ENCODE results near the gene SH3D21.

DNA sequence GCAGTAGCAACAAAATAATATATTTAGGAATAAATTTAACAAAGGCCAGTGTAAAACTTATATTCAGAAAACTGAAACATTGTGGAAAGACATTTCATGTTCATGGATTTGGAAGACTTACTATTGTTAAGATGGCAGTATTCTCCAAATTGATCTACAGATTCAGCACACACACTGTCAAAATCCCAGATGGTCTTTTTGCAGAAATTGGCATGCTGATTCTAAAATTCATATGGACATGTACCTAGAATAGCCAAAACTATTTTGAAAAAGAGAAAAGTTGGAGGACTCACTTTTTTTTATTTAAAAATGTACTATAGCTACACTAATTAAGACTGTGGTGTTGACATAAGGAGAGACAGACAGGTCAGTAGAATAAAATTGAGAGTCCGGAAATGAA, 32.0 kb upstream of the SH3D21 start:
- TF ChIP-seq EZH2 (IDR thresholded peaks at IDR 0.05; ENCODE audit: borderline replicate concordance, low read length), result no peak
- TF ChIP-seq, protein P1, sequence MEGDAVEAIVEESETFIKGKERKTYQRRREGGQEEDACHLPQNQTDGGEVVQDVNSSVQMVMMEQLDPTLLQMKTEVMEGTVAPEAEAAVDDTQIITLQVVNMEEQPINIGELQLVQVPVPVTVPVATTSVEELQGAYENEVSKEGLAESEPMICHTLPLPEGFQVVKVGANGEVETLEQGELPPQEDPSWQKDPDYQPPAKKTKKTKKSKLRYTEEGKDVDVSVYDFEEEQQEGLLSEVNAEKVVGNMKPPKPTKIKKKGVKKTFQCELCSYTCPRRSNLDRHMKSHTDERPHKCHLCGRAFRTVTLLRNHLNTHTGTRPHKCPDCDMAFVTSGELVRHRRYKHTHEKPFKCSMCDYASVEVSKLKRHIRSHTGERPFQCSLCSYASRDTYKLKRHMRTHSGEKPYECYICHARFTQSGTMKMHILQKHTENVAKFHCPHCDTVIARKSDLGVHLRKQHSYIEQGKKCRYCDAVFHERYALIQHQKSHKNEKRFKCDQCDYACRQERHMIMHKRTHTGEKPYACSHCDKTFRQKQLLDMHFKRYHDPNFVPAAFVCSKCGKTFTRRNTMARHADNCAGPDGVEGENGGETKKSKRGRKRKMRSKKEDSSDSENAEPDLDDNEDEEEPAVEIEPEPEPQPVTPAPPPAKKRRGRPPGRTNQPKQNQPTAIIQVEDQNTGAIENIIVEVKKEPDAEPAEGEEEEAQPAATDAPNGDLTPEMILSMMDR (conservative IDR thresholded peaks at IDR 0.05 in 1 of 2, IDR thresholded peaks at IDR 0.05 in 1 of 2; ENCODE audit: extremely low read depth in 1 of 2, insufficient read depth in 1 of 2, low read depth in 1 of 2, low read length in 2 of 2), result no peak
